Tibial artery (tissue), 4 donors: ENCODE measurements around the gene TRIM54.

Experiments
- DNase-seq, 2 donors: peaks; one replicate each; pipeline ENCODE4 v3.0.0-alpha.2; 2019
- H3K27ac ChIP-seq, 2 donors: fragments of 200-600 bp; sonication (generic) in 1 of 2; 1 replicate in 1 of 2; 2 replicates in 1 of 2; pipeline ENCODE4 v1.5.1; 2018 to 2019; ENCODE audit warnings: mild to moderate bottlenecking in 1 of 2
- H3K27me3 ChIP-seq, 2 donors: fragments of 200-600 bp; sonication (generic) in 1 of 2; one replicate each; pipeline versions ENCODE4 v1.5.1 to v1.6.0; 2016 to 2019
- H3K36me3 ChIP-seq, 3 donors: fragments of 200-600 bp; sonication (generic) in 2 of 3; one replicate each; pipeline ENCODE4 v1.5.1; 2016 to 2019; ENCODE audit warnings: mild to moderate bottlenecking in 2 of 3
- H3K4me1 ChIP-seq, 4 donors: fragments of 200-600 bp; sonication (generic) in 2 of 4; 1 replicate in 3 of 4; 2 replicates in 1 of 4; pipeline ENCODE4 v1.5.1; 2016 to 2019
- H3K4me3 ChIP-seq, 2 donors: fragments of 200-600 bp; sonication (generic) in 1 of 2; 1 replicate in 1 of 2; 2 replicates in 1 of 2; pipeline ENCODE4 v1.5.1; 2018 to 2019; ENCODE audit warnings: mild to moderate bottlenecking in 2 of 2
- H3K9me3 ChIP-seq, 3 donors: fragments of 200-600 bp; sonication (generic) in 1 of 3; one replicate each; pipeline ENCODE4 v1.5.1; 2016 to 2019
- CTCF ChIP-seq, 2 experiments: fragments of 200-600 bp in 1 of 2; fragments of 450-650 bp in 1 of 2; IDR thresholded peaks; one replicate each; pipeline ENCODE4 v1.5.1; 2017 to 2019; ENCODE audit warnings: antibody characterized with exemption in 2 of 2, mild to moderate bottlenecking in 1 of 2, moderate library complexity in 1 of 2
- intact Hi-C: fragments of 100-400 bp; cut with DNase I; formaldehyde crosslinking; loops from one replicate; pipeline ENCODE4 v1.15.0; 2023; ENCODE audit warnings: low total_unique reads

TRIM54 gene

GRCh38 chr2:27238976-27239375 is 43.3 kb upstream of the TRIM54 start:
- intact Hi-C loops = no loop called here
- Histone ChIP-seq H3K4me3 (no peak overlapping the region), H3K27me3 (no peaks in the 10 kb centered on the region), H3K9me3 (no peaks in the 10 kb centered on the region), H3K27ac (no peak overlapping the region), H3K4me1 (no peaks in the 10 kb centered on the region), H3K36me3 (peaks cover 88 to 100% (median 97%) of the 10 kb centered on the region in 3 donors)
- no peak for TF ChIP-seq CTCF (IDR thresholded peaks at IDR 0.05)
- no peak for DNase-seq

- Histone ChIP-seq H3K4me1 (no peaks in the 10 kb centered on the region), H3K27me3 (no peaks in the 10 kb centered on the region), H3K4me3 (no peak overlapping the region), H3K9me3 (no peaks in the 10 kb centered on the region), H3K36me3 (peaks cover 75 to 97% (median 92%) of the 10 kb centered on the region in 3 donors), H3K27ac (no peak overlapping the region)
- DNase-seq = no peak
- intact Hi-C loops = no loop called here
- no peak for TF ChIP-seq CTCF (IDR thresholded peaks at IDR 0.05)
Measured at GRCh38 chr2:27240406-27240805, 41.8 kb upstream of the TRIM54 start.

- no peaks in the 10 kb centered on the region for H3K27me3 ChIP-seq
- no peaks in the 10 kb centered on the region for H3K9me3 ChIP-seq
- intact Hi-C loops = no loop called here
- H3K36me3 ChIP-seq = peaks cover 61 to 82% (median 78%) of the 10 kb centered on the region in 3 donors
- no peak overlapping the region for H3K27ac ChIP-seq
- no peak overlapping the region for H3K4me3 ChIP-seq
- no peak for DNase-seq
- H3K4me1 ChIP-seq = no peaks in the 10 kb centered on the region
- no peak for TF ChIP-seq CTCF (IDR thresholded peaks at IDR 0.05)
Measured at GRCh38 chr2:27241761-27242613, 40.2 kb upstream of the TRIM54 start.

- intact Hi-C loops = no loop called here
- H3K36me3 ChIP-seq = peaks cover 55 to 76% (median 72%) of the 10 kb centered on the region in 3 donors
- H3K9me3 ChIP-seq = no peaks in the 10 kb centered on the region
- no peak overlapping the region for H3K27ac ChIP-seq
- DNase-seq = no peak
- H3K4me3 ChIP-seq = no peak overlapping the region
- H3K4me1 ChIP-seq = no peaks in the 10 kb centered on the region
- TF ChIP-seq CTCF (IDR thresholded peaks at IDR 0.05) = no peak
- H3K27me3 ChIP-seq = no peaks in the 10 kb centered on the region
Measured at GRCh38 chr2:27242614-27242951, 39.6 kb upstream of the TRIM54 start.

GRCh38 chr2:27243391-27244130 is 38.7 kb upstream of the TRIM54 start:
- no peak overlapping the region for H3K4me3 ChIP-seq
- no peak for DNase-seq
- H3K27me3 ChIP-seq = no peaks in the 10 kb centered on the region
- H3K9me3 ChIP-seq = no peaks in the 10 kb centered on the region
- no peaks in the 10 kb centered on the region for H3K4me1 ChIP-seq
- intact Hi-C loops = no loop called here
- no peak overlapping the region for H3K27ac ChIP-seq
- peaks cover 45 to 66% (median 62%) of the 10 kb centered on the region in 3 donors for H3K36me3 ChIP-seq
- TF ChIP-seq CTCF (IDR thresholded peaks at IDR 0.05) = no peak
